ENCODE data around the gene HECTD4.
A peak's percentile ranks its signal among the peaks of the same experiment; 100 is the strongest.
"Not testable (repeated sequence)": the region's sequence is repeated elsewhere in the genome, so short reads cannot be mapped to it uniquely, and the experiment has no call there.

The HECTD4 gene

DNA sequence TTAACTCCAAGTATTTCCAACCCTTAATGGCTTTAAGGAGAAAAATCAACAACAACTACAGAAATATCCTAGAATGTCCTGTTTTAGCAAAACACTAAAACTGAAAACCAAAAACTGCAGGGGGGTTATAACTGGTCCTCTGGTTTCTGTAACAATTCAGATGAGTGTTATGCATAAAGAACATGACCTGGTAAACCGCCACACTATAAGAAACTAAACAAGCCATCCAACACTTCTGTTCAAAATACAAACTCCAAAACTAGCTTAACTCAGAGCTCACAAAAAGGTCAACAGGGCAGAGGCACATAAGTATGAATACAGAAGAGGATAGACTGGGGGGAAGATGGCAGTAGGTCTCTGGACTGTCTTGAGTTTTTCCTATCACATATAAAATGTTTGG, 38.0 kb downstream of the HECTD4 start:
- in situ Hi-C loops (cut with MboI; ENCODE audit: low pct_unique_long_range_greater_than_20kb, low sequenced_read_pairs, unreplicated experiment): no loop called here
- peak; percentile 16 for DNase-seq (ENCODE audit: low spot score)

DNA sequence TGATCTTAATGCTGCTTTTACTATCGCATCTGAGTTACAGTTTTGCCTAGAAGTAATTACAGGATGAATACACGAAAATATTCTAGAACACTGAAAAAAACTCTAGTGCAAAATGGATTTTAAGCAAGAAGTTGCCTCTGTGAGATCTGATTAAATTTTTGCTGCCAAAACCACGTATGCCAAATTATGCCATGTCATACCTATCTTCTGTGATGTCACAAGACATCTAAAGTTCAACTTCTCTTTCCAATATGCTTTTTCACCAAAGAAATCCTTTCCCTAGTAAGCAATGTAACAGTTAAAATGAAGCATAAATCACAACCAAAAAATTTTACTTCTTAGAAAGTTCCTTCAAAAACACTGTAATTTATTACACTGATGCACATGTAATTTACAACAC, 39.6 kb downstream of the HECTD4 start:
- TF ChIP-seq, protein P1, sequence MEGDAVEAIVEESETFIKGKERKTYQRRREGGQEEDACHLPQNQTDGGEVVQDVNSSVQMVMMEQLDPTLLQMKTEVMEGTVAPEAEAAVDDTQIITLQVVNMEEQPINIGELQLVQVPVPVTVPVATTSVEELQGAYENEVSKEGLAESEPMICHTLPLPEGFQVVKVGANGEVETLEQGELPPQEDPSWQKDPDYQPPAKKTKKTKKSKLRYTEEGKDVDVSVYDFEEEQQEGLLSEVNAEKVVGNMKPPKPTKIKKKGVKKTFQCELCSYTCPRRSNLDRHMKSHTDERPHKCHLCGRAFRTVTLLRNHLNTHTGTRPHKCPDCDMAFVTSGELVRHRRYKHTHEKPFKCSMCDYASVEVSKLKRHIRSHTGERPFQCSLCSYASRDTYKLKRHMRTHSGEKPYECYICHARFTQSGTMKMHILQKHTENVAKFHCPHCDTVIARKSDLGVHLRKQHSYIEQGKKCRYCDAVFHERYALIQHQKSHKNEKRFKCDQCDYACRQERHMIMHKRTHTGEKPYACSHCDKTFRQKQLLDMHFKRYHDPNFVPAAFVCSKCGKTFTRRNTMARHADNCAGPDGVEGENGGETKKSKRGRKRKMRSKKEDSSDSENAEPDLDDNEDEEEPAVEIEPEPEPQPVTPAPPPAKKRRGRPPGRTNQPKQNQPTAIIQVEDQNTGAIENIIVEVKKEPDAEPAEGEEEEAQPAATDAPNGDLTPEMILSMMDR (IDR thresholded peaks at IDR 0.05; ENCODE audit: extremely low read depth, insufficient read depth, missing control alignments): no peak
- in situ Hi-C loops (cut with MboI; ENCODE audit: low pct_unique_long_range_greater_than_20kb, low sequenced_read_pairs, unreplicated experiment): no loop called here
- no peak for DNase-seq (ENCODE audit: low spot score)

More for the DNA sequence above, 38.0 kb downstream of the HECTD4 start:
- TF ChIP-seq, protein P1 (IDR thresholded peaks at IDR 0.05; ENCODE audit: extremely low read depth, insufficient read depth, missing control alignments): no peak

DNA sequence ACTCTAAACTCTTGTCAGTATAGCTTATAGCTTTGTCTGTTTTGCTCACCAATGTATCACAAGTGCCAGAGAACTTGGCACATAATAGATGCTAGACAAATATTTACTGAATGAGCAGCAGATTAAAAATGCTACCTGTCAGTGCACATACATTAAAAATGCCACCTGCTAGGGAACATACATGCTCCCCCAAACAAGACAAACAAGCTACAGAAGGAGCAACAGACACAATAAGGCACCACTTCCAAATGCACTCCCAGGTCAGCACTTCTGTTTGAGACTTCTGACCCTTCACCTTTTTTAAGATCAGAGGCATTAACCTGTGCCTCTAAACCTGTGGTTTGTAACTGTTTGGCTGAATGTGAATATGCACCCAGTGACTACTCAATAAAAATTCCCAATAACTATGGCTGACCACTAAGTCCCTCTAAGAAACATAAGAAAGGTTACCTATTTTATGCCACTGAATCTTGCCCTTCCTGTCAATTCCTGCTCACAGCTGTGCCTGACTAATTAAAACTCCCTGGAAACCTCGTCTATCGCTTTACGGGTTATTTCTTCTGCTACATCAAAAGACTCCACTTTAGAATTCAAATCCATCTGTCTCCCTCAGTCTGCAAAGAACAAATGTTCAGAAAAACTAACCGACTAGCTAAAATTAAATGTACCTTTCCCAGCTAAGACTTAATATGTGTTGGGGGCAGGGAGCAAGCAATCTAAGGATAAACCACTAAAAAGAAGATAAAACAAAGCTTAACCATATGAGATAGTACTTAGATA, 41.0 kb downstream of the HECTD4 start:
- DNase-seq (ENCODE audit: low spot score): no peak
- TF ChIP-seq, protein P1 (IDR thresholded peaks at IDR 0.05; ENCODE audit: extremely low read depth, insufficient read depth, missing control alignments): no peak

DNA sequence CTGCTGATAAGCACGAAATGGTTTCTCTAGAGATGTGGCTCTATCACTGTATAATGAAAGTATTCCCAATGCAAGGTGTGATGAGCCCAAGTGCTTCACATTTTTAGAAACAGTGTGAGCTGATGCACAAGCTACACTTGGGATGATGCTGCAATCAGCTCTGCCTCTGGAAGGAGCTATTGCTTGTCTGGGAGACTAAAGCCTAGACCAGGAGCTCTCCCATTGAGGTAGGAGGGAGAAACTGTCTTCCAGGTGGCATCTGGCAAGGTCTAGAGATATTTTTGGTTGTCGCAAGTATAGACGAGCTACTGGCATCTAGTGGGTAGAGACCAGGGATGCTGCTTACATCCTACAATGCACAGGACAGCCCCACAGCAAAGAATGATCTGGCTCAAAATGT, 42.0 kb downstream of the HECTD4 start:
- in situ Hi-C loops (cut with MboI; ENCODE audit: low pct_unique_long_range_greater_than_20kb, low sequenced_read_pairs, unreplicated experiment): no loop called here
- no peak for DNase-seq (ENCODE audit: low spot score)
- TF ChIP-seq, protein P1 (IDR thresholded peaks at IDR 0.05; ENCODE audit: extremely low read depth, insufficient read depth, missing control alignments): peak; percentile 1

More for the DNA sequence above, 41.0 kb downstream of the HECTD4 start:
- in situ Hi-C loops (cut with MboI; ENCODE audit: low pct_unique_long_range_greater_than_20kb, low sequenced_read_pairs, unreplicated experiment): no loop called here

DNA sequence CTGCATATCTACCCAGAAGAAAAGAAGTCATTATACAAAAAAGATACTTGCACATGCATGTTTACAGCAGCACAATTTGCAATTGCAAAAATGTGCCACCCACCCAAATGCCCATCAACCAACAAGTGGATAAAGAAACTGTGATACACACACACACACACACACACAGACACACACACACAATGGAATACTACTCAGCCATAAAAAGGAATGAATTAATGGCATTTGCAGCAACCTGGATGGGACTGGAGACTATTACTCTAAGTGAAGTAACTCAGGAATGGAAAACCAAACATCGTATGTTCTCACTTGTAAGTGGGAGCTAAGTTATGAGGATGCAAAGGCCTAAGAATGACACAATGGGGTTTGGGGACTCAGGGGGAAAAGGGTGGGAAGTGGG, 47.2 kb downstream of the HECTD4 start:
- DNase-seq (ENCODE audit: low spot score); in situ Hi-C loops (cut with MboI; ENCODE audit: low pct_unique_long_range_greater_than_20kb, low sequenced_read_pairs, unreplicated experiment): not testable (repeated sequence)

DNA sequence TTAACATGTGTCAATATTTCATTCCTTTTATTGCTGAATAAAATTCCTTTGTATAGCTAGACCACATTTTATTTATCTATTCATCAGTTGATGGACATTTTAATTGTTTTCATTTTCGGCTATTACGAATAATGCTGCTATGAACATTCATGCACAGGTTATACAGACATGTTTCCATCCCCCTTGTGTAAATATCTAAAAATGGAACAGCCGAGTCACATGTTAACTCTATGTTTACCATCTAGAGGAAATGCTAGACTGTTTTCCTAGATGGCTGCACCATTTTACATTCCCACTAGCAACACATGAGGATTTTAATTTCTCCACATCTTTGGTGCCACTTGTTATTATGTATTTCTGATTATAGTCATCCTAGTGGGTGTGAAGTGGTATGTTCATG, 49.2 kb downstream of the HECTD4 start:
- DNase-seq (ENCODE audit: low spot score): no peak
- TF ChIP-seq, protein P1 (IDR thresholded peaks at IDR 0.05; ENCODE audit: extremely low read depth, insufficient read depth, missing control alignments): no peak
- in situ Hi-C loops (cut with MboI; ENCODE audit: low pct_unique_long_range_greater_than_20kb, low sequenced_read_pairs, unreplicated experiment): no loop called here

DNA sequence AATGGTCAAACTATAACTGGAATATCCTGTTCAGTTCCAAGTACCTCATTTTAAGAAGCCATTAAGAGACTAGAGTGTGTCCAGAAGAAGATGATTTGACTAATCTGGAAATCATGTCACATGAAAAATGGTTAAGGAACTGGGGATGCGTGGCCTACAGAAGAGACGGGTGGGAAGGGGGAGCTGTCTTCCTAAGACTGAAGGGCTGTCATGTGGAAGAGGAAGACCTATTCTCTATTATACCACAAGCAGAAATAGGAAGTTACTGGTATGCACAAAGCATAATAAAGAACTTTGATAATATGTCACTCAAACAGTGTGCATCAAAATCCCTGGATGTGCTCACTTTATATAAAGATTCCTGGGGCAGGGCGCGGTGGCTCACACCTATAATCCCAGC, 50.3 kb downstream of the HECTD4 start:
- in situ Hi-C loops (cut with MboI; ENCODE audit: low pct_unique_long_range_greater_than_20kb, low sequenced_read_pairs, unreplicated experiment): no loop called here
- no peak for DNase-seq (ENCODE audit: low spot score)
- TF ChIP-seq, protein P1 (IDR thresholded peaks at IDR 0.05; ENCODE audit: extremely low read depth, insufficient read depth, missing control alignments): no peak

All from GM13977 (cell line).